ENCODE measurements around the gene FH. TPM values are rescaled to one million over a fixed set of nuclear protein-coding genes. Genes with fewer than 3 reads are reported as not detected.

The FH gene
- total RNA-seq, 1 donor from 2014 or later, result 33.7 TPM

- FAIRE-seq, result no peak
- no peaks in the 10 kb centered on the region for H3K36me3 ChIP-seq (ENCODE audit: control insufficient read depth, insufficient read depth, low read length)
- peak; percentile 85 for DNase-seq (ENCODE audit: low read depth)
- H3K27me3 ChIP-seq (ENCODE audit: control insufficient read depth, insufficient read depth, low read length), result no peaks in the 10 kb centered on the region
- TF ChIP-seq, protein P1, sequence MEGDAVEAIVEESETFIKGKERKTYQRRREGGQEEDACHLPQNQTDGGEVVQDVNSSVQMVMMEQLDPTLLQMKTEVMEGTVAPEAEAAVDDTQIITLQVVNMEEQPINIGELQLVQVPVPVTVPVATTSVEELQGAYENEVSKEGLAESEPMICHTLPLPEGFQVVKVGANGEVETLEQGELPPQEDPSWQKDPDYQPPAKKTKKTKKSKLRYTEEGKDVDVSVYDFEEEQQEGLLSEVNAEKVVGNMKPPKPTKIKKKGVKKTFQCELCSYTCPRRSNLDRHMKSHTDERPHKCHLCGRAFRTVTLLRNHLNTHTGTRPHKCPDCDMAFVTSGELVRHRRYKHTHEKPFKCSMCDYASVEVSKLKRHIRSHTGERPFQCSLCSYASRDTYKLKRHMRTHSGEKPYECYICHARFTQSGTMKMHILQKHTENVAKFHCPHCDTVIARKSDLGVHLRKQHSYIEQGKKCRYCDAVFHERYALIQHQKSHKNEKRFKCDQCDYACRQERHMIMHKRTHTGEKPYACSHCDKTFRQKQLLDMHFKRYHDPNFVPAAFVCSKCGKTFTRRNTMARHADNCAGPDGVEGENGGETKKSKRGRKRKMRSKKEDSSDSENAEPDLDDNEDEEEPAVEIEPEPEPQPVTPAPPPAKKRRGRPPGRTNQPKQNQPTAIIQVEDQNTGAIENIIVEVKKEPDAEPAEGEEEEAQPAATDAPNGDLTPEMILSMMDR (IDR thresholded peaks at IDR 0.05; ENCODE audit: insufficient read depth, low read length, severe bottlenecking), result no peak
- no peak overlapping the region for H3K4me3 ChIP-seq (ENCODE audit: low read depth, low read length)
These were observed 22.8 kb upstream of the FH start for GRCh38 chr1:241542199-241542907.

- H3K4me3 ChIP-seq (ENCODE audit: low read depth, low read length), result no peak overlapping the region
- no peaks in the 10 kb centered on the region for H3K36me3 ChIP-seq (ENCODE audit: control insufficient read depth, insufficient read depth, low read length)
- DNase-seq (ENCODE audit: low read depth) (no peak), FAIRE-seq (no peak)
- TF ChIP-seq, protein P1 (IDR thresholded peaks at IDR 0.05; ENCODE audit: insufficient read depth, low read length, severe bottlenecking), result no peak
- H3K27me3 ChIP-seq (ENCODE audit: control insufficient read depth, insufficient read depth, low read length), result no peaks in the 10 kb centered on the region
These were observed 17.4 kb upstream of the FH start for GRCh38 chr1:241536969-241537368.

DNA sequence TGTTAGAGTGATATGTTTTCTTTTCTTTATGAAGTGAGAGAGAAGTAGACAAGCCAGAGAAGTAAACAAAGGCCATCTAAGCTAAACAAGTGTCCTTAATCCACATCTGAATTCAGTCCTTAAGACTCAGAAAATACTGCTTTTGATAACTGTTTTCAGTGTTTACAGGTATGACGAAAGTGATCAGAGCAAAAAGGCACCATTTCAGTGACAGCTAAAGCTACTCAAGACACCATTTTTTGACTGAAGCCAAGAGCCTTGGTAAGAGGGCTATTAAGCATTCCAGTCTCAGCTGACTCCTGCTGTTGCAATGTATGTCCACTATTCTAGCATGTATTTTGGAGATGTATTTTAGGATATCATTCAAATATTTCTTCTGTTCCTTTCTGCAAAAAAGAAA, 16.7 kb upstream of the FH start:
- TF ChIP-seq, protein P1 (IDR thresholded peaks at IDR 0.05; ENCODE audit: insufficient read depth, low read length, severe bottlenecking), result no peak
- FAIRE-seq, result no peak
- no peak for DNase-seq (ENCODE audit: low read depth)
- no peak overlapping the region for H3K4me3 ChIP-seq (ENCODE audit: low read depth, low read length)
- no peaks in the 10 kb centered on the region for H3K27me3 ChIP-seq (ENCODE audit: control insufficient read depth, insufficient read depth, low read length)
- H3K36me3 ChIP-seq (ENCODE audit: control insufficient read depth, insufficient read depth, low read length), result no peaks in the 10 kb centered on the region

DNA sequence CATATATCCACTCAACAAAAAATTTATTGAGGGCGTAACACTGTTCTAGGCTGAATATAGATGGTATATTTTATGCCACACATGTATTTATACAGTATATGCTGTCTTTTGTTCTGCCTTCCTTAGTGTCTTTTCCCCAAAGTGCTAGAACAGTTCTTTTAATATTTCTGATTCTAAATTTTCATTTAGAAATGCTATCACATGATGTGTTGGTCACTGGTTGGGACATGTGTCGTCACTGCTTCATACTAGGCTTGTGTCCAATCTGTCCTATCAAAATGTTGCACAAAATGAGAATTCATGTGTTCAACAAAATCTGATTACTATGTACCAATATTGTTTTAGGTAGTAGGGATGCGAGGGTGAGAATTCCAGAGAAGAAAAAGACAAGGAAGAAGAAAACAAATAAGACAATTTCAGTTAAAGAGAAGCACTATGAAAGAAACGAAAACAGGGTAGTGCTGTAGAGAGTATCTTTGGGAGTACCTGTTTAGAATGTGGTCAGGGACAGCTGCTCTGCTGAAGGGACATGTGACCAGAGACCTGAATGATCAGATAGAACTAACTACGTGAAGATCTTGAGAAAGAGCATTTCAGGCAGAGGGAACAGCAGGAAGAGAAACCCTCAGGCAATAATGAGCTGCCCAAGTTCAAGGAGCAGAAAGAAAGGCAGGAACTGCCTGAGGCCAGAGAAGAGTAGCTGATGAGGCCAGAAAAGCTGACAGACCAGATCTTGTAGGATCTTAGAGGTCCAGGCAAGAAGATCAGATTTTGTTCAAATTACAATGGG, 14.0 kb upstream of the FH start:
- TF ChIP-seq, protein P1 (IDR thresholded peaks at IDR 0.05; ENCODE audit: insufficient read depth, low read length, severe bottlenecking), result no peak
- Histone ChIP-seq H3K27me3 (ENCODE audit: control insufficient read depth, insufficient read depth, low read length) (no peaks in the 10 kb centered on the region), H3K4me3 (ENCODE audit: low read depth, low read length) (no peak overlapping the region), H3K36me3 (ENCODE audit: control insufficient read depth, insufficient read depth, low read length) (no peaks in the 10 kb centered on the region)
- FAIRE-seq, result no peak
- peak; percentile 23 for DNase-seq (ENCODE audit: low read depth)

- Histone ChIP-seq H3K36me3 (ENCODE audit: control insufficient read depth, insufficient read depth, low read length) (no peaks in the 10 kb centered on the region), H3K4me3 (ENCODE audit: low read depth, low read length) (no peak overlapping the region), H3K27me3 (ENCODE audit: control insufficient read depth, insufficient read depth, low read length) (no peaks in the 10 kb centered on the region)
- TF ChIP-seq, protein P1 (IDR thresholded peaks at IDR 0.05; ENCODE audit: insufficient read depth, low read length, severe bottlenecking), result no peak
- FAIRE-seq (no peak), DNase-seq (ENCODE audit: low read depth) (no peak)
These were observed 13.3 kb upstream of the FH start for GRCh38 chr1:241532864-241533263.

All from bronchial epithelial cell (primary cell).